Epithelial cell of prostate (primary cell): ENCODE measurements around the gene SH3PXD2A.
"Not testable (repeated sequence)": the region's sequence is repeated elsewhere in the genome, so short reads cannot be mapped to it uniquely, and the experiment has no call there.

Source experiments
- DNase-seq: peaks from one replicate; pipeline ENCODE4 v3.0.0-alpha.2; 2011; ENCODE audit warnings: low read depth, low spot score
- H3K27ac ChIP-seq: fragments of 450-650 bp; 2 replicates; pipeline ENCODE4 v1.5.1; 2017; ENCODE audit warnings: mild to moderate bottlenecking

Gene SH3PXD2A

DNA sequence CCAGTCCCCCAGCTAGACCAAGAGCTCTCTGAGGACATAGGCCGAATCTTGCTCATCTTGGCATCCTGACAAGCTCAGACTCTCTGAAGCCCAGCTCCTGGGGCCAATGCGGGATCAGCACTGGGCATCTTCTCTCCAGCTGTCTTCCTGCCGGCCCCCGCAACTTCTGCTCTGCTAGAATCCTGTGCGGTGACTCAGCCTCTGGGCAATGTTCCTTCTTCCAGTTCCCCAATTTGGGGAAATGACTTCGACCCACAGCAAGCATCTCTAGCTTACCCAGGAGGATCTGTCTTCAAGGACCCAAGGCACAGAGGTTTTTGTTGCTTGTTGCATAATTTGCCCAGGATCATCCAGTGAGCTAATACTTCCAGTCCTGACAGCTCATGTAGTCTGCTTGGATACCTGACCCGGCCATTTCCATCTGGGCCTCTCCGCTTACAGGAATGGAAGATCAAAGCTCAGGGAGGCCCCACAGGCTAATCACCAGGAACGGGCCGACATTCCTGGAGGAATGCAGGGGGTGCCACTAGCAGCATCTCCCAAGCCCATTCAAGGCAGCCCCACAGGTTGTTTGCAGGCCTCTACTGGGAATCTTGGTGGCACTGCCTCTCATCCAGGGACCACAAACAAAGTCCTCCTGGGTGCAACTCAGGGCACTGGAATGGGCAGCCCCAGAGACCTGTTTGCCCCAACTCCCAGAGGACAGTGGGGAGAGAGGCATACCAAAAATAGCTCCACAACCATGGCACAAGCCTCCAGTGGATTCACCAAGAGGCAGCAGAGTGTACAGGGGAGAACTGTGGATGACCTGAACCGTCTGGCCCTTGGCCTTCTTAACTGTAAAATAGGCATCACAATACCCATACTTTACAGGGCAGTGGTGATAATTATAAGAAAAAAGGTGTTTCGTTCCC, 210.0 kb downstream of the SH3PXD2A start:
- no peak overlapping the region for H3K27ac ChIP-seq
- DNase-seq: no peak

GRCh38 chr10:103643381-103643780, 212.0 kb downstream of the SH3PXD2A start:
- peak; percentile 43 for DNase-seq

DNA sequence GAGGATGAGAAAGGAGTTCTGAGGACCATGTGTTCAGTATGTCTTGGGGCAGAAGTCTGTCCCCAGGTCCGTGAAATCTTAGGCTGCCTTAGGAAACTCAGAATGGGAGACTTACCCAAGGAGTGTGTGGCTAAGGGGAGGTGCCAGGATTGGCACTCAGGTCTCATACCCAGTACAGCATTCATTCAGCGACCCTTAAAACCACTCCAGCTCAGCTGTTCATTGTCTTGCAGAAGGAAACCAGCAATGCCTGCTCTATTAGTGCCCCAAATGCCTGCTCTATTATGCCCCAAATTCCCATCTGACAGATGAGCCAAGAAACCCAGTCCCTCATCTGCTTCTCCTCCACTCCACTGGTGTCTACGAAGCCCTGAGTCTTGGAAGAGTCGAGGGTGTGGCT, 214.1 kb downstream of the SH3PXD2A start:
- no peak for DNase-seq
- H3K27ac ChIP-seq: no peak overlapping the region

More at GRCh38 chr10:103643381-103643780, 212.0 kb downstream of the SH3PXD2A start:
- no peak overlapping the region for H3K27ac ChIP-seq

DNA sequence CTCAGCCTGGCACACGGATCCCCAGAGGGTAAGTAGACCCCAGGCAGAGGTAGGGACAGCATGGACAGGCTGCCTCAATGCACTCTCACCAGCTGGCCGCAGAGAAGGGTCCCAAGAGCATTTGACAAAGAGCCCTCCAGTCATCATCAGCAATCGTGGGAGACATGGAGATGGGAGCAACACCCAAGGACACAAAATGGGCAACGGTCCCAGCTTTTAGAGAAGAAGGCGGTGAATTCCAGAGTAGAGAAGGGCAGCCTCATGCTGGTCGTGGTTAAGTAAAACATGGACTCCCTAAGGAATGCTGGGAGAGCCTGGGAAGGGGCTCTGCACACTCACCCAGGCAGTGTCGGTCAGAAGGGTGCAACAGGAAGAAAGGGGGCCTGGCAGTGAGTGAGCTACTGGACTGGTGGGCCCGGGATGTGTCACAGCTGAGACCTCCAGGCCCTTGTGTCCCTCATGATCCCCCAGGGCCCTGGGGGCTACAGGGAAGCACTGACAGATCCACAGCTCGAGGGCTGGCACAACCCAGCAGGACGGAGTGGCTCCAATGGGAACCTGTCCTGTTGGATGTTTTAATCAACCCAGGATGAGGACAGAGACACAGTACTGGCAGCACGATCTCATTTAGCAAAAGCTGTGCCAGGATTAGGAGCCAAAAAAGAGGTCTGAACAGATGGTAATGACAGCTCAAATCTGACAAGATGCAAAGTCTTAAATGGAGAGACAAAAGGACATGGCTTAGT, 214.8 kb downstream of the SH3PXD2A start:
- DNase-seq: no peak

GRCh38 chr10:103638948-103639347, 216.4 kb downstream of the SH3PXD2A start:
- H3K27ac ChIP-seq: no peak overlapping the region

More for the DNA sequence above, 214.8 kb downstream of the SH3PXD2A start:
- H3K27ac ChIP-seq: no peak overlapping the region

GRCh38 chr10:103637927-103638557, 217.3 kb downstream of the SH3PXD2A start:
- H3K27ac ChIP-seq: no peak overlapping the region
- DNase-seq: no peak

More at GRCh38 chr10:103638948-103639347, 216.4 kb downstream of the SH3PXD2A start:
- no peak for DNase-seq

- DNase-seq: no peak
- no peak overlapping the region for H3K27ac ChIP-seq
Observed at GRCh38 chr10:103637011-103637410, 218.4 kb downstream of the SH3PXD2A start.

- H3K27ac ChIP-seq: no peak overlapping the region
- no peak for DNase-seq
Observed at GRCh38 chr10:103636492-103636891, 218.9 kb downstream of the SH3PXD2A start.

DNA sequence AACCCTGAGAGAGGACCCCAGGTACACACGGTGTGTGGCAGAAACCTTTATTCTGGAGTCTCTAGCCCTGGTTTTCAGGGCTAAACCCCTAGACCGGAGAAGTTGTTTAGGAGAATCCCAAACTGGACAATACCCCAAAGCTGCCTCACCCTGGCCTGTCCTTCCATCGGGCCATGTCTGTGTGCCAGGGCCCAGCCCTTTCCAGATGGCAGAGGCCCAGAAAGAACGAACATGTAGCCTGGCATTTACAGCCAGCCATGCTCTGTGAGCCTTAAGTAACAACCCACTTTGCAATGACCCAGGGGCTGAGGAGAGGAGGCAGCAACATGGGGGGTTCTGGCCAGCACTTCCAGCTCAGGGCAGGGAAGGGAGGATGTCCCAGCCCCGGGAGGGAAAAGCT, 219.8 kb downstream of the SH3PXD2A start:
- DNase-seq: no peak
- no peak overlapping the region for H3K27ac ChIP-seq

- no peak overlapping the region for H3K27ac ChIP-seq
- DNase-seq: no peak
Observed at GRCh38 chr10:103633846-103634245, 221.5 kb downstream of the SH3PXD2A start.

DNA sequence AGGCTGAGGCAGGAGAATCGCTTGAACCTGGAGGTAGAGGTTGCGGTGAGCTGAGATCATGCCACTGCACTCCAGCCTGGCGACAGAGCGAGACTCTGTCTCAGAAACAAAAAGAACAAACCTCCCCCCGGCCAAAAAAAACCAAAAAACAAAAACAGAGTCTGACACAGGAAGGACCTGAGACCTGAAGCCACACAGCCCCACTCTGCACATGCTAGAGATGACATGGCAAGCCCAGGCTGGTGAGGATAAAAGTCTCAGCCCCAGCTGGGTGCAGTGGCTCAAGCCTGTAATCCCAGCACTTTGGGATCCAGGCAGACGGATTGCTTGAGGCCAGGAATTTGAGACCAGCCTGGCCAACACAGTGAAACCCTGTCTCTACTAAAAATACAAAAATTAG, 222.5 kb downstream of the SH3PXD2A start:
- DNase-seq, H3K27ac ChIP-seq: not testable (repeated sequence)

- H3K27ac ChIP-seq: no peak overlapping the region
- no peak for DNase-seq
Observed at GRCh38 chr10:103632247-103632642, 223.1 kb downstream of the SH3PXD2A start.

DNA sequence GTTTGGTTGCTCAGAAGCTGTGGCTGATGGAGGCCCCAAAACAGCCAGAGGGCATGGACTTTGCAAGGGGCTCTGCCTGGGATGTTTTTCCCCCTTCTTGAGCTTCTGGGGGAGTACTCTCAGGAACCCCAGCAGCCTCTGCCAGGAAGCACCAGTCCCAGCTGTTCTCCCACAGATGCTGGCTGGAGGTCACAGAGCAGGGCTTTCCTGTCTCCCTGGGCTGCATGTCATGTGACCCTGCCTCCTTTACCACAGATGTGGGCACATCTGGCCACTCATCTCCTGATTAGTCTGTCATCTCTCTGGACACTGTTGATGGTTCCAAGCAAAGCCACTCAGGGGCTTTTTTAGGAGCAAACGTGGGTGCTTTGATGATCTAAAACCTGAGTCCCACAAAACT, 225.2 kb downstream of the SH3PXD2A start:
- no peak overlapping the region for H3K27ac ChIP-seq
- DNase-seq: no peak

DNA sequence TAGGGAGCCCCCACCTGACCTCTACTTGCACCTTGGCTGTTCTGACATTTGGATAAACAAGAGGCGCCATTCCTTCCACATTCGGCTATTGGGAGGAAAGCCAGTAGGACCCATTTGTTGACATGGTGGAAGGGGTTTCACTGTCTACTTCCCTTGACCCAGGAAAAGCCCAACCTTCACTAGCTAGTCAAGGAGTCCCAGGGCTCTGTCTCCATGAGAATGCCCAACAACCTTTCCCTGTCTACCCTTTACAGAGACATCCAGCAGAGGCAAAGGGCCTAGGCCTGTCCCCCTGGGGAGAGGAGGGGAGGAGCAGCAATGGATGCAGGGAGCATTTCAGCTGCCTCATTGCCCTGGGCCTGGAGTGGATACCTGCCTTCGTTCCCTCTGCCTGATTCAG, 225.8 kb downstream of the SH3PXD2A start:
- no peak overlapping the region for H3K27ac ChIP-seq

DNA sequence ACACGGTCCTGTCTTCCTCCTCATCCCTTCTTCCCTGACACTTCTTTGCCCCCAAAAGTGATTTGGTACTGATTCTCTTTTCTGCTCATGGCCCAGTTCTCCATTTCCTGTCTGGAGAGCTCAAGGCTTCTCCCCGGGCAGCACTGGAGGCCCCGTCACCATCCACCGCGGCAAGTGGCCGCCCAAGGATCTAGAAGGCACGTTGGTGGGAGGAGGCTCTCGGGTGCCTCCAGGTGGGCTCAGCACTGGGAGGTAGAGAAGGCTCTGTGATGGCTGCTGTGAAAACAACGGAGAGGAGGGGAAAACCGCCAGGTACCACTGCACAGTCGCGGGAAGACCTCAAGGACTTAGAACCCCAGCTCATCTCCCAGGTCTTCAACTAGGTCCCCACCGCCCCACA, 227.5 kb downstream of the SH3PXD2A start:
- no peak for DNase-seq
- H3K27ac ChIP-seq: no peak overlapping the region

More for the DNA sequence above, 225.8 kb downstream of the SH3PXD2A start:
- DNase-seq: no peak

DNA sequence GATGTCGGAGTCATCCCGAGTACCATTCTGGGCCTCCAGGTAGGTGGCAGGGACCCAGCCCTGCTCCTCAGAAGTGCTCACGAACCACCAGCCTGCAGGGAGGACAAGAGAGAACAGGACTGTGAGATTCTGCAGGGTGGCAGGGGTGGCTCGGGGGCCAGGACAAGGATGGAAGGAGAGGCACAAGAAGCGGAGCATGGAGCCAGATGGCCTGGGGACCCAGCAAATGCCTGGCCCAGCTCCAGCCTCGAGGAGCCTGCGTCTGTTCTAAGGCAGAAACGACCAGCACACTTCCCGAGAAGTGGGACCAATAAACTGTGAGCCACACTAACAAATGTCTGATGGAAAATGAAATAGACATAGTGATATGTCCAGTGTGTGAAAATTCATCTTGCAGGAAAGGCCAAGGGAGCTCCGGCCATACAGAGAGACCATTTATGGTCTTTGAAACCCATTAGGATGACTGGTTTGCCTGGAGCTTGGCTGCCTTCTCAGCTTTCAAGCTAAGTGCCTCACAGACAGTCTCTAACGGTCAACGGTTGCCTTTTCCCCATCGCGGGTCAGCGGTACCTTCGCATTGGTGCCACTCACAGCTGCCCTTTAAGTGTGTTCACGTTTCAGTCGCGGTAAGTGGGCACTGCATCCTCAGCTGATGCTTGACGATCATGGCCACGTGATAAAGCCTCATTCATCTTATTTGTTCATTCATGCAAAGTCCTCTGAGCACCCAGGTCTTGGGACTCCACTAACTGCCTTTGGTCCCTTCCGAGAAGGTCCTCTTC, 228.1 kb downstream of the SH3PXD2A start:
- no peak overlapping the region for H3K27ac ChIP-seq
- DNase-seq: no peak

- DNase-seq: no peak
- no peak overlapping the region for H3K27ac ChIP-seq
Observed at GRCh38 chr10:103626178-103626577, 229.2 kb downstream of the SH3PXD2A start.

DNA sequence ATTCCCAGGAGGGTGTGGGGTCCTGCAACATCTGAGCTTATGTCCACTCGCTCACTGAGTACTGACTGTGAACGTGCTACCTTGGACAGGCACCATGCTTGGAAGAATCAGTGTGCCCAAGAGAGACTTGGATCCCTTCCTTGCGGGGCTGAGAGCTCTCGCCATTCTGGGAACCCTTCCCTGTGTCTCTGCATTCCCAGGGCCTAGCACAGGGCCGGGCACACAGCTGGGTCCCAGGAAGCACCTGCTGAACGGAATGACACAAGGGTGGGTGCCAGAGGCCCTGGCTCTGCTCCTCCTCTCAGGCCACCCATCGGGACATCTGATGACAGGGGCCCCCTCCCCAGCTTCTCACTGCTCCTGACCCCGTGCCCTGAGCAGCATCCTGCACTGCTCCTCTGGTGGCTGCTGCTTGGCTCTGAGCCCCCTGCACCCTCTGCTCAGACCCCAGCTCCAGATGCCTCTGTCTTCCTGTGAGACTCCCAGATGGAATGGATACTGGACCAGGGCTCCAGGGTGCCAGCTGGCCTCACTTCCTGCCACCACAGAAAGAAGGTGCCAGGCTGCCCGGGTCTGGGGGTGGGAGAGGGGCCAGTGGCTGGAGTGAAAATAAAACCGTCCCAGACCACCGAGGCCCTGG, 232.3 kb downstream of the SH3PXD2A start:
- no peak for DNase-seq
- H3K27ac ChIP-seq: no peak overlapping the region

DNA sequence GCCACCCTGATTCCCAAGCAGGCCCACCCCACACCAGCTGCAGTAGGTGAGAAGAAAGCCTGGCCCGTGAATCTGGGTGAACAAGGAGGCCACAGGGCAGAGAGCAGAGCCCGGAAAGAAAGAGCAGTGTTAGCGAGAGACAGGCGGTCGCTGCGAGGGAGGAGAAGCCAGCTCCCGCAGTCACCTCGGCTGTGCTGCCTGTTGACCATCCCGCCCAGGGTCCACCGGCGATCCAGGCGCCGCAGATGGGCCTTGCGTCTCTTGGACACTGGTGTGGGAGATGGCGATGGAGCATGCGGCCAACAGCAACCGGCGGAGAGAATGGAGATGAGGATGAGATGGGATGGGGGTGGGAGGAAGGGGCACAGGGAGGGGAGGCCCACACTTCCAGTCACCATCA, 233.1 kb downstream of the SH3PXD2A start:
- no peak overlapping the region for H3K27ac ChIP-seq
- no peak for DNase-seq

- DNase-seq: no peak
- no peak overlapping the region for H3K27ac ChIP-seq
Observed at GRCh38 chr10:103621783-103622125, 233.6 kb downstream of the SH3PXD2A start.
